Lower lobe of right lung (tissue), 2 donors: ENCODE results near the gene SAPCD2. TPM values are rescaled to one million over a fixed set of nuclear protein-coding genes. Genes with fewer than 3 reads are reported as not detected.
A peak's percentile ranks its signal among the peaks of the same experiment; 100 is the strongest.
"Not testable (repeated sequence)": the region's sequence is repeated elsewhere in the genome, so short reads cannot be mapped to it uniquely, and the experiment has no call there.

ENCODE experiments used
- ATAC-seq, 2 donors: fragments of 200-7000 bp; cut with Tn5 transposase; one replicate each; pipeline ENCODE4 v1.9.1; 2020 to 2022; ENCODE audit warnings: mild to moderate bottlenecking in 2 of 2, moderate library complexity in 2 of 2
- DNase-seq: peaks from one replicate; pipeline ENCODE4 v3.0.0-alpha.2; 2020
- H3K27ac ChIP-seq: fragments of 200-600 bp; one replicate; pipeline ENCODE4 v1.8.0; 2022
- H3K27me3 ChIP-seq: fragments of 200-600 bp; one replicate; pipeline ENCODE4 v1.8.0; 2022; ENCODE audit warnings: low read depth
- H3K36me3 ChIP-seq: fragments of 200-600 bp; one replicate; pipeline ENCODE4 v1.8.0; 2022; ENCODE audit warnings: mild to moderate bottlenecking
- H3K4me1 ChIP-seq: fragments of 200-600 bp; one replicate; pipeline ENCODE4 v1.8.0; 2022
- H3K4me3 ChIP-seq: fragments of 200-600 bp; one replicate; pipeline ENCODE4 v1.8.0; 2022; ENCODE audit warnings: mild to moderate bottlenecking
- H3K9me3 ChIP-seq: fragments of 200-600 bp; one replicate; pipeline ENCODE4 v1.8.0; 2022
- intact Hi-C: fragments of 100-400 bp; cut with DNase I; formaldehyde crosslinking; loops from one replicate; pipeline ENCODE4 v1.11.0; 2022
- total RNA-seq: library from RNA; stranded (reverse); fragmentation: NEBNext Ultra II Directional; extraction: Animal tissue kit (Norgen Biotek cat#: 25700); gene quantifications from one replicate; pipeline ENCODE4 v1.2.1, GENCODE V29; 2021
- TF ChIP-seq, protein P1 (sequence below): fragments of 200-600 bp; IDR thresholded peaks from one replicate; pipeline ENCODE4 v1.8.0; 2022; ENCODE audit warnings: antibody characterized with exemption, mild to moderate bottlenecking
- donor health status: DM: no; HTN: yes; CAD: no; lungs with severe emphysema.

Gene SAPCD2
- total RNA-seq, 1 donor from 2014 or later, result 0.86 TPM

DNA sequence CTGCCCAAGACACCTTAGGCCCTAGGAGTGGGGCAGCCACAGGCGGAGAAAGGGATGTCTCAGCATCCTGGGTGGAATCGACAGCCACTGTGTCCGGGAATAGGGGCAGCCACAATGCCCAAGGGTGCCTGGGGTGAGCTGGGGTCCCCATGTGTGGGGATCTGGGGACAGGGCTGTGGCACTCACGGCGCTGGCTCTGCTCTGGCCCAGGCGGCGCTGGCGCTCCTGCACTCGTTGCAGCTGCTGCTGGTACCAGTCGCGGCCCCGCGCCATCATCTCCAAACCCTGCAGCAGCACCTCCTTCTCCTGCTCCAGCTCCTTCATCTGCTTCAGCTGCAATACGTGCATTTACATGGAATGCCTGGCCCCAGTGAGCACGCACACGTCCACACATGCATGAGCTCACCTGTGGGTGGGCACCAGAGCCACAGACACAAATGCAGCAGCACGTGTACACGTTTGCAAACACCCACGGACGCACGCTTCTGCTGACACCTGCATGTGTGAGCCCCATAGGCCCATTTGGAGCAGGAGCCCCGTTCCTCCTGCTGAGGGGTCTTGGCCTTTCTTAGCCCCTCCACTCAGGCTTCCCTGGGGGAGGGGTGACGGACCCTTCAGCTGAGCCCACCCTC, 4.9 kb downstream of the SAPCD2 start:
- TF ChIP-seq, protein P1, sequence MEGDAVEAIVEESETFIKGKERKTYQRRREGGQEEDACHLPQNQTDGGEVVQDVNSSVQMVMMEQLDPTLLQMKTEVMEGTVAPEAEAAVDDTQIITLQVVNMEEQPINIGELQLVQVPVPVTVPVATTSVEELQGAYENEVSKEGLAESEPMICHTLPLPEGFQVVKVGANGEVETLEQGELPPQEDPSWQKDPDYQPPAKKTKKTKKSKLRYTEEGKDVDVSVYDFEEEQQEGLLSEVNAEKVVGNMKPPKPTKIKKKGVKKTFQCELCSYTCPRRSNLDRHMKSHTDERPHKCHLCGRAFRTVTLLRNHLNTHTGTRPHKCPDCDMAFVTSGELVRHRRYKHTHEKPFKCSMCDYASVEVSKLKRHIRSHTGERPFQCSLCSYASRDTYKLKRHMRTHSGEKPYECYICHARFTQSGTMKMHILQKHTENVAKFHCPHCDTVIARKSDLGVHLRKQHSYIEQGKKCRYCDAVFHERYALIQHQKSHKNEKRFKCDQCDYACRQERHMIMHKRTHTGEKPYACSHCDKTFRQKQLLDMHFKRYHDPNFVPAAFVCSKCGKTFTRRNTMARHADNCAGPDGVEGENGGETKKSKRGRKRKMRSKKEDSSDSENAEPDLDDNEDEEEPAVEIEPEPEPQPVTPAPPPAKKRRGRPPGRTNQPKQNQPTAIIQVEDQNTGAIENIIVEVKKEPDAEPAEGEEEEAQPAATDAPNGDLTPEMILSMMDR, result no peak
- no peak for DNase-seq
- peaks cover 10% of the 10 kb centered on the region for H3K4me1 ChIP-seq
- H3K4me3 ChIP-seq, result no peak overlapping the region
- no peak for ATAC-seq
- no peaks in the 10 kb centered on the region for H3K9me3 ChIP-seq
- no peak overlapping the region for H3K27ac ChIP-seq
- peaks cover 14% of the 10 kb centered on the region for H3K27me3 ChIP-seq
- no peaks in the 10 kb centered on the region for H3K36me3 ChIP-seq
- intact Hi-C loops, result no loop called here

DNA sequence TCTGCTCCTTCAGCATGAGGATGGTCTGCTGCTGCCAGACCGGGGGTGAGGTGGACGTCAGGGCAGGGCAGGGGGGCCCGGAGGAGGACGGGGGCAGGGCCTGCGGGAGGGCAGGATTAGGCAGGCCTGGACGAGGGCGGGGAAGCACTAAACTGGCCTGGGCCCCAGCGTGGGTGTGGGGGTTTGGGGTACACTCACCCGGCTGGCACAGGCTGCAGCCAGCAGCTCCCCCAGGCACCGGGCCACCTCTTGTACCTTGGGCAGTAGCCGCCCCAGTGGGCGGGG, 5.5 kb downstream of the SAPCD2 start:
- H3K27ac ChIP-seq, result no peak overlapping the region
- TF ChIP-seq, protein P1, result no peak
- no peak for ATAC-seq
- no peak for DNase-seq
- no peak overlapping the region for H3K4me3 ChIP-seq
- H3K9me3 ChIP-seq, result no peaks in the 10 kb centered on the region
- H3K27me3 ChIP-seq, result peaks cover 14% of the 10 kb centered on the region
- peaks cover 10% of the 10 kb centered on the region for H3K4me1 ChIP-seq
- H3K36me3 ChIP-seq, result no peaks in the 10 kb centered on the region
- intact Hi-C loops, result no loop called here

DNA sequence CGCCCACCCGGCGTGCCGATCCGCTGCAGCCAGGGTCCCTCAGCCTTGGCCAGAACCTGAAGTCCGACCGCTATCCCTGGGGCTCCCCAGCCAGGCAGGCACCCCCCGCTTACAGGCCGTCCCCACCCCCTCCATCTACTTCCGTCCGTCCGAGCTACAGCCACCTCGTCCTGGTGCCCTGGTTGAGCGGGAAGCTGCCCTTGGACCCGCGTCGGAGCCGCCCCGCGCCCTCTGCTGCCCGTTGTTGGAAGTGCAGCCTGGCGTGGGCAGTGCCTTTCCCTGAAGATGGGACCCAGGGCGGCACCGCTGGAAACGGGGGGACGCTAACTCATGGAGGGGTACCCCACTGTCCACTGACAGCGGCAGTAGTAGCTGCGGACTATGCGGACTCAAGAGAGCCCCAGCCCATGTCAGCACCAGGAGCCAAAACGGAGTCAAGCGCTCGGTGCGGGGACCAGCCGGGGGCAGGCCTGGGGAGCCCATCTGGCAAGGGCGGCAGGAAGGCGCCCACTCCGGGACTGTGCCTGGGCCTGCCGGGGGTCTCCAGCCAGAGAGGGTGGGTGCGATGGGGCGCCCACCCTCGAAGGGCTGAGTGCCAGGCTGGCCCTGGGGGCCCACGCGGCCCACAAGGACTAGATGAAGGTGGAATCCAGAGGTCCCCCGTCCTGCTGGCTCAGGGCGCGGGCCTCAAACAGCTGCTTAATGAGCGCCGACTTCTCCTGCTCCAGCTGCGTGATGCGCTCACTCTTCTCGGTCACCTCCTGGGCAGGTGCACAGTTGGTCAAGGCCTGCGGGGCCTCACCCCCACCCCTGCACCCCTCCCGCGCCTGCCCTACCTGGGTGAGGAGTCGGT, 6.1 kb downstream of the SAPCD2 start:
- DNase-seq (peak; percentile 85), ATAC-seq (peak; percentile 75 to 77)
- H3K27ac ChIP-seq, result no peak overlapping the region
- TF ChIP-seq, protein P1, result peak; percentile 96
- intact Hi-C loops, result no loop called here
- H3K4me3 ChIP-seq, result no peak overlapping the region
- peaks cover 8% of the 10 kb centered on the region for H3K27me3 ChIP-seq
- H3K36me3 ChIP-seq, result no peaks in the 10 kb centered on the region
- no peaks in the 10 kb centered on the region for H3K9me3 ChIP-seq
- peaks cover 7% of the 10 kb centered on the region for H3K4me1 ChIP-seq

DNA sequence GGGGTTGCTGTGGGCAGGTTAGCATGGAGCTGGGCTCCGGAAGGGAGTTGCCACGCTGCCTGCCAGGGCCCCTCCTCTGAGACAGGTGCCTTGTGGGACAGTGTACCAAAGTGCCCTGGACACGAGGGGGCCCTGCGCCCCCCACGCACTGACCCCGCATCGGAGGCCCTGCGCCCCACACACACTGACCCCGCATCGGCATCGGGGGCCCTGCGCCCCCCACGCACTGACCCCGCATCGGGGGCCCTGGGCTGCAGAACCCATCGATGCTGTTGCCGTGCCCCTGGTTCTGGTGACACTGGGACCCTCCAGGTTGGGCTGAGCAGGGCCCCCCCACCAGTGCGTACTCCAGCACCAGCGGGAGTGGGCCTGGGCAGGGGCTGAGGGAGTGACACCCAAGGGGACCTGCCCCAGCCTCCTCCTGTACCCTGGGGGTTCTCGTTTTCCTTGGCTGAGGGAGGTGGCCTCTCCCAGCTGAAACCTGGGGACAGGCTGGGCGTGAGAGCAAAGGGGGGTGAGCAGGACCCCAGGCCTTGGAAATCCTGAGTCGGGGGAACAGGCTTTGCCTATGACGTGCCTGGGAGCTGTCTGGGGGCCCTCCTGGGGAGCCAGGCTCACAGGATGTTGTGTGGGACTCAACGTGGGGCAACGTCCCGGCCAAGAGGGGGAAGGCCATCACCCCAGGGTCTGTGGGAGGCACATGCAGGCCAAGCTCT, 6.9 kb downstream of the SAPCD2 start:
- TF ChIP-seq, protein P1, result no peak
- DNase-seq, result no peak
- ATAC-seq, result no peak
- Histone ChIP-seq H3K27ac (no peak overlapping the region), H3K4me3 (no peak overlapping the region), H3K9me3 (no peaks in the 10 kb centered on the region), H3K27me3 (peaks cover under 1% of the 10 kb centered on the region), H3K36me3 (no peaks in the 10 kb centered on the region), H3K4me1 (peaks cover 7% of the 10 kb centered on the region)
- intact Hi-C loops, result no loop called here

DNA sequence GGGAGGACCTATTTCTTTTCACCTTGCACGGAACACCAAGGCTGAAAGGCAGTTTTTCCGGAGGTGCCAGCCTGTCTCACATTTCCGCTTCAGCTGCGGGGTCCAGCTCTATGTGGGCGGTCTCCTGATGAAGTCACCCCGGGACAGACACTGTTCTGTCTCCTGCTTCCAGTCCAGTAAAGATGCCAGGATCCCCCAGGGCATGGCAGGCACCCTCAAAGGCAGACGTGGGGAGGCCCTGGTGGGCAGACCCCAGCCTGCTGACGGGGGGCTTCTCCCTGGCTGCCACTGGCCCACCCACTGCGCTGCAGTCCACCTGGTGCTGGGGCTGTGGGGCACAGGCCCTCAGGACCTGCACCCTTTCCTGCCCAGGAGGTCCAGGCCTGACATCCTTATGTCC, 7.6 kb downstream of the SAPCD2 start:
- intact Hi-C loops, DNase-seq, H3K9me3 ChIP-seq, ATAC-seq, H3K27ac ChIP-seq, H3K27me3 ChIP-seq, H3K4me3 ChIP-seq, H3K4me1 ChIP-seq, H3K36me3 ChIP-seq: not testable (repeated sequence)

DNA sequence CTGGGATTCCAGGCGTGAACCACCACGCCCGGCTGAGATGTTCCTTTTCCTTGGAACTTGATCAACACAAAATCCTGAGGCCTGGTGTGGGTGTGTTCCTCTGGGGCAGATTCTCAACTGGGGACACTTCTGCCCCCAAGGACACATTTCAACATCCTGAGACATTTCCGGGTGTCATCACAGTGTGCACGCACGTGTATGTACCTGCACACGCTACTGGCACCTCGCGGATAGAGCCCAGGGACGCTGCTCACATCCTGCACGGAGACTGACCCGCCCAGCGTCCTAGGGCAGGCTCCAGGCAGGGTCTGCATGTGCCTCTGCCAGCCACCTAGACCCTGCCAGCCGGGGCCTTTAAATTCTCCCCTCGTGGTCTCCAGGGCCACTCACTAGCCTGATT, 8.0 kb downstream of the SAPCD2 start:
- intact Hi-C loops, result no loop called here
- Histone ChIP-seq H3K27ac (no peak overlapping the region), H3K27me3 (no peaks in the 10 kb centered on the region), H3K36me3 (no peaks in the 10 kb centered on the region), H3K4me3 (no peak overlapping the region), H3K9me3 (no peaks in the 10 kb centered on the region), H3K4me1 (peaks cover 7% of the 10 kb centered on the region)
- DNase-seq (no peak), ATAC-seq (no peak)
- TF ChIP-seq, protein P1, result no peak
